Karpas-422 (cell line): ENCODE results near the gene PBX1. TPM values are rescaled to one million over a fixed set of nuclear protein-coding genes. Genes with fewer than 3 reads are reported as not detected.

ENCODE experiments used
- DNase-seq: peaks from one replicate; pipeline ENCODE4 v3.0.0-alpha.2; 2015
- H2AFZ ChIP-seq: fragments of 200-600 bp; sonication (generic); 2 replicates; pipeline ENCODE4 v1.6.1; 2014; ENCODE audit warnings: antibody characterized with exemption, low read length, mixed read lengths
- H3K27ac ChIP-seq: fragments of 200-600 bp; sonication (generic); 2 replicates; pipeline ENCODE4 v1.5.1; 2014; ENCODE audit warnings: mild to moderate bottlenecking, low read length, moderate library complexity
- H3K27me3 ChIP-seq: fragments of 200-600 bp; sonication (generic); 2 replicates; pipeline ENCODE4 v1.6.1; 2014; ENCODE audit warnings: low read length, mixed read lengths
- H3K36me3 ChIP-seq: fragments of 200-600 bp; sonication (generic); 2 replicates; pipeline ENCODE4 v1.6.1; 2014; ENCODE audit warnings: low read length, mixed read lengths; ENCODE audit not compliant: insufficient read depth
- H3K4me1 ChIP-seq: fragments of 200-600 bp; sonication (generic); 2 replicates; pipeline ENCODE4 v1.6.1; 2014; ENCODE audit warnings: mild to moderate bottlenecking, low read length, mixed read lengths
- H3K4me2 ChIP-seq: fragments of 200-600 bp; sonication (generic); 2 replicates; pipeline ENCODE4 v1.6.1; 2014; ENCODE audit warnings: low read length, low read depth, mild to moderate bottlenecking; ENCODE audit not compliant: poor library complexity, severe bottlenecking
- H3K4me3 ChIP-seq: fragments of 200-600 bp; sonication (generic); 2 replicates; pipeline ENCODE4 v1.5.1; 2014; ENCODE audit warnings: mild to moderate bottlenecking, antibody characterized with exemption, low read length, mixed read lengths
- H3K79me2 ChIP-seq: fragments of 200-600 bp; sonication (generic); 2 replicates; pipeline ENCODE4 v1.6.1; 2014; ENCODE audit warnings: mild to moderate bottlenecking, low read length, mixed read lengths
- H3K9ac ChIP-seq: fragments of 200-600 bp; sonication (generic); 2 replicates; pipeline ENCODE4 v1.6.0; 2014; ENCODE audit warnings: low read length
- H3K9me2 ChIP-seq: fragments of 200-600 bp; sonication (generic), shearing (Covaris generic); replicated peaks from 2 replicates; pipeline ENCODE4 v1.6.0; 2014; ENCODE audit warnings: mild to moderate bottlenecking, low read length, moderate library complexity; ENCODE audit not compliant: insufficient read depth
- H3K9me3 ChIP-seq: fragments of 300-700, 200-600 bp; sonication (generic); 2 replicates; pipeline ENCODE4 v1.6.1; 2014; ENCODE audit warnings: low read length, mixed read lengths
- H4K20me1 ChIP-seq: fragments of 200-600 bp; sonication (generic); 2 replicates; pipeline ENCODE4 v1.6.1; 2014; ENCODE audit warnings: mild to moderate bottlenecking, antibody characterized with exemption, low read length, low read depth; ENCODE audit not compliant: insufficient read depth
- total RNA-seq: library from RNA; depleted of rRNA; stranded (reverse); fragments of >200 nt; shearing (Covaris generic); gene quantifications from 2 replicates; pipeline ENCODE4 v1.2.3, GENCODE V29; 2014; ENCODE audit warnings: low replicate concordance

PBX1 gene
- total RNA-seq, 1 experiment from 2014 or later, result 0.41 TPM

DNA sequence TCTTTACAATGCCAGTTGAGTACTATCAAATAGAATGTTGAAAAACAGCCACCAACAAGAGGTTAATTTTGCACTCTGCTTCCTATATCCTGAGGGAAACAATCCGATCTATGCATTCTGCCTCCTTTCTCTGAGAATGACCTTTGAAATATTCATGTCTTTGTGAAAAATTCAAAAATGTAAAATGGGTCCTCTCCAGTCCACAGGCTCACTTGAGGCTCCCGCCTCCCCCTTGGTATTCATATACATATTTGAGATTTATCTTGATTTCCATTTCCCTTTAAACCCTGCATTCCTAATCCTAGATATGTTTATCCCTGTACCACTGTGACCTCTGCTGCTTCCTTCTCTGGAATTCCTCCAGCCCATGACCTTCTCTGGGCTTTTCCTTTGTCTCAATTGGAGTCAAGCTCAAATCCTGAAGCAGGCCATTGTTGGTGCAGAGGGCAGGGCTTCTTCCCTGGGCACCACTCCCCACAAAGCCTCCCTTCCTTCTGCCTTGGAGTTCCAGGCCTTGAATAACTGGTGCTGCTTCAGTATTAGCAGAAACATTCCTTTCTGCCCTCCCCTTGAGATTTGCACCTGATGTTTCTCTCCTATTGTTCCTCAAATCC, 296.8 kb downstream of the PBX1 start:
- DNase-seq, result no peak
- H3K4me3 ChIP-seq, result no peak overlapping the region

DNA sequence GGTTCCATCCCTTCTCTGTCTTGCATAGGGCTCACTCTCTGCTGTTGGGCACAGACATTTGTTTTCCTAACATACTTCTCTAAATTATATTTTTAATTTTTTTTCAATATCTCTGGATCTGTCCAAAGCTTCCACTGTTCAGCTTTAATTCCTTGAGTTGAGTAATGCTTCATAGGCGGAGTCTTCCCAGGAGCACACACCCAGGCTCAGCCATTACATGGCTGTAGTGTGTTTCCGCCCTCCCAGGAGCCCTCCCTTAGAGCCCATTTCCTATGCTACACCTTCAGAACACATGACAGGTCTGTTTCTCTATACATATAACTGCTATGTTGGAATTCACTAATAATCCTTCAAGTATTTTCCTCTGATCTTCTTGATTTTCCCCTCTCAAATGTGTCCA, 297.4 kb downstream of the PBX1 start:
- Histone ChIP-seq H3K9me2 (no peaks in the 10 kb centered on the region), H3K9ac (no peak overlapping the region), H3K4me3 (no peak overlapping the region), H4K20me1 (no peaks in the 10 kb centered on the region), H3K27ac (no peak overlapping the region), H3K4me2 (no peak overlapping the region), H3K9me3 (no peaks in the 10 kb centered on the region), H3K36me3 (no peaks in the 10 kb centered on the region), H3K4me1 (no peaks in the 10 kb centered on the region), H3K27me3 (no peaks in the 10 kb centered on the region), H3K79me2 (no peaks in the 10 kb centered on the region), H2AFZ (no peak overlapping the region)
- DNase-seq, result no peak

More for the DNA sequence above, 296.8 kb downstream of the PBX1 start:
- no peak overlapping the region for H2AFZ ChIP-seq
- no peaks in the 10 kb centered on the region for H3K4me1 ChIP-seq
- H3K27me3 ChIP-seq, result no peaks in the 10 kb centered on the region
- no peaks in the 10 kb centered on the region for H3K9me2 ChIP-seq
- no peaks in the 10 kb centered on the region for H3K79me2 ChIP-seq
- H4K20me1 ChIP-seq, result no peaks in the 10 kb centered on the region
- no peak overlapping the region for H3K9ac ChIP-seq
- H3K27ac ChIP-seq, result no peak overlapping the region
- H3K36me3 ChIP-seq, result no peaks in the 10 kb centered on the region
- no peak overlapping the region for H3K4me2 ChIP-seq
- no peaks in the 10 kb centered on the region for H3K9me3 ChIP-seq

DNA sequence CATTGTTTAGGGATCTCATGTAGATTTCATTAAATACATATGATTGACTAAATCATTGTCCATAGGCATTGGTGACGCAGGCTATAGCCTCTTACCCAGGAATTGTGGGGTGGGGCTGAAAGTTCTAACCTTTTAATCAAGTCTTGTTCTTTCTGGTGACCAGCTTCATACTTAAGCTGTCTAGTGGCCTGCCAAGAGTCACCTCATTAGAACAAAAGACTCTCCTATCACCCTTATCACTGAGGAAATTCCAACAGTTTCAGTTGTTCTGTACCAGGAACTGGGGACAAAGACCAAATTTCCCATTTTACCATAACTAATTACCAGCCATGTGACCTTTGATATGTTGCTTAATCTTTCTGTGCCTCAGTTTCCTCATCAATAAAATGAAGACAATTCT, 298.5 kb downstream of the PBX1 start:
- Histone ChIP-seq H3K36me3 (no peaks in the 10 kb centered on the region), H4K20me1 (no peaks in the 10 kb centered on the region), H3K4me3 (no peak overlapping the region)

DNA sequence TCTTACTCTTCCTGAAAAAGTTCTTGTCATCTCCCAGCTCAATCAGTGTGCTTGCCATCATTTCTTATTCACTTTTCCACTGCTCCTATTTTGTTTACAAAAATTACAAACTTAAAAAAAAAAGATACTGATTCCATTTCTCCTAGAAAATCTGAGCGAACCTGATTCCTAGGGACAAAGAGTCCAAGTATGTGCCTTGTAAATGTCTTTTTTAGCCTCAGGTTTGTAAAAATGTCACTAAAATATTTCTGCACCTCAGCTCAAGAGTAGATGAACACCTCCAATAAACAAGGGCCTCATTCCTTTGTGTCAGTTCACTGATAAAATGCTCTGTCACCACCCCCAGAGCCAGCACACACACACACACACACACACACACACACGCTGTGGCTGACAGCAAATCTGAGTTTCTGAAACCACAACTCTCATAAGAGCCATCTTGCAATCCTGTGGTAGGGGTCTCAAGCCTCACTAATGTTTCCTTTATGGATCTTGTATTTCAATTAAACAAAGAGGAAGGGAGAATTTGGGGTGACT, 299.2 kb downstream of the PBX1 start:
- Histone ChIP-seq H3K4me1 (no peaks in the 10 kb centered on the region), H4K20me1 (no peaks in the 10 kb centered on the region), H3K9ac (no peak overlapping the region), H3K4me2 (no peak overlapping the region), H3K9me3 (no peaks in the 10 kb centered on the region), H3K27ac (no peak overlapping the region), H3K27me3 (no peaks in the 10 kb centered on the region), H3K79me2 (no peaks in the 10 kb centered on the region), H3K9me2 (no peaks in the 10 kb centered on the region), H3K36me3 (no peaks in the 10 kb centered on the region), H2AFZ (no peak overlapping the region), H3K4me3 (no peak overlapping the region)
- DNase-seq, result no peak

More for the DNA sequence above, 298.5 kb downstream of the PBX1 start:
- Histone ChIP-seq H3K27me3 (no peaks in the 10 kb centered on the region), H3K9ac (no peak overlapping the region), H3K9me2 (no peaks in the 10 kb centered on the region), H3K79me2 (no peaks in the 10 kb centered on the region), H3K4me1 (no peaks in the 10 kb centered on the region), H2AFZ (no peak overlapping the region), H3K27ac (no peak overlapping the region), H3K4me2 (no peak overlapping the region), H3K9me3 (no peaks in the 10 kb centered on the region)
- DNase-seq, result no peak

DNA sequence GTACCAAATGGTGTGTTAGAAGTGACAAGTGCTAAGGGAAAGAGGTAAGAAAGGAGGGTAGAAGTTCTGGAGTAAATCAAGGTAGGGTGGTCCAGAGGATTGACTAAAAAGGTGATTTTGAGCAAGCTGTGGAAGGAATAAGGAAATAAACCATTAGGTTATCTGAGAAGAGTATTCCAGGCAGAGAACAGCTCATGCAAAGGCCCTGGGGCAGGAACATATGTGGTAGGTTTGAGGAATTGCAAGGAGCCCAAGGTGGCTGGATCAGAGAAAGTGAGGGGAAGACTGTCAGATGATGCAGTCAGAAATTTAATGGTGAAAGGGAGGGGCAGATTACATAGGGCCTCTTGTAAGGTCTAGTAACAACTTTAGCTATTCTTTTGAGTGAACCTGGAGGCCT, 302.6 kb downstream of the PBX1 start:
- Histone ChIP-seq H3K79me2 (no peaks in the 10 kb centered on the region), H4K20me1 (no peaks in the 10 kb centered on the region), H3K9ac (no peak overlapping the region), H3K4me1 (no peaks in the 10 kb centered on the region), H3K9me2 (no peaks in the 10 kb centered on the region), H2AFZ (no peak overlapping the region), H3K36me3 (no peaks in the 10 kb centered on the region), H3K4me3 (no peak overlapping the region), H3K9me3 (no peaks in the 10 kb centered on the region), H3K27ac (no peak overlapping the region), H3K27me3 (no peaks in the 10 kb centered on the region), H3K4me2 (no peak overlapping the region)
- DNase-seq, result no peak

DNA sequence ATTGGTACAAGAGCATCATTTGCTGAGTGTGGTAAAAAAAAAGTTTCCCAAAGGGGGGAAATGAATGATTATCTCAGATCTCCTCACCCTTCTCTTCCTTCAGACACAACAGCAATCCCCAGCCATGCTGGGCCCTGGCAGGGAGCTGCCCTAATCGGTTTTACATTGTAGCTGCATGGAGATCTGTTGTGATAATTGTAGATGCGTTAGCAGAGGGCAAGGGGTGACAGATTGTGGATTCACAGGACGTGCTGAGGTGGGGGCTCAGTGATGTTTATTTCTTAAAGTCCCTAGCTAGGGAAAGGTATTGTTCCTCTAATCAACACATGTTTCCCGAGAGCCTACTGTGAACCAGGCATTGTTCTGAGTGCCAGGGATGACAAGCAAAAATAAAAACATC, 304.1 kb downstream of the PBX1 start:
- no peak overlapping the region for H3K4me2 ChIP-seq
- H3K79me2 ChIP-seq, result no peaks in the 10 kb centered on the region
- H3K9me3 ChIP-seq, result no peaks in the 10 kb centered on the region
- no peak overlapping the region for H3K27ac ChIP-seq
- H2AFZ ChIP-seq, result no peak overlapping the region
- no peaks in the 10 kb centered on the region for H3K9me2 ChIP-seq
- no peaks in the 10 kb centered on the region for H3K4me1 ChIP-seq
- no peaks in the 10 kb centered on the region for H4K20me1 ChIP-seq
- H3K4me3 ChIP-seq, result no peak overlapping the region
- no peak overlapping the region for H3K9ac ChIP-seq
- no peaks in the 10 kb centered on the region for H3K36me3 ChIP-seq
- H3K27me3 ChIP-seq, result no peaks in the 10 kb centered on the region
- no peak for DNase-seq

DNA sequence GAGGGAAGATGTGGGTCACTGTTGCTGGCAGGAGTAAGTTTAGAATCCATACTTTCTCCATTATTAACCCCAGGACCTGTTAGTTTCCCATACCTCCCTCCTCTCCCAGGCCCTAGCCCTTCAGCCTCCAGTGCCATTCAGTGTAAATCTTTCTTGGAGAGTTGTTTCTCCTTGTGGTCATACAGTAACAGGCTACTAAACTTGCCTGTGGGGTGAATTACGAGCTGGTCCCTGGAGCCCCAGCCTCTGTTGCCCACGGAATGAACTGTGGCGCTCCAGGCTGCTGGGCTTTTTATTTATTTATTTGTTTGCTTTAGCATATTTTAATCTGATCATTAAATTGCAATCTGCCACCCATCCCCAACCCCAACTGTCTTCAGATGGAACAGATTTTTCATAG, 305.2 kb downstream of the PBX1 start:
- H3K9ac ChIP-seq, result no peak overlapping the region
- H4K20me1 ChIP-seq, result no peaks in the 10 kb centered on the region
- no peaks in the 10 kb centered on the region for H3K9me2 ChIP-seq
- no peaks in the 10 kb centered on the region for H3K79me2 ChIP-seq
- no peak overlapping the region for H3K4me2 ChIP-seq
- H3K27me3 ChIP-seq, result no peaks in the 10 kb centered on the region
- no peaks in the 10 kb centered on the region for H3K9me3 ChIP-seq
- H3K4me3 ChIP-seq, result no peak overlapping the region
- H3K36me3 ChIP-seq, result no peaks in the 10 kb centered on the region
- H2AFZ ChIP-seq, result no peak overlapping the region
- no peaks in the 10 kb centered on the region for H3K4me1 ChIP-seq
- no peak overlapping the region for H3K27ac ChIP-seq
- no peak for DNase-seq

DNA sequence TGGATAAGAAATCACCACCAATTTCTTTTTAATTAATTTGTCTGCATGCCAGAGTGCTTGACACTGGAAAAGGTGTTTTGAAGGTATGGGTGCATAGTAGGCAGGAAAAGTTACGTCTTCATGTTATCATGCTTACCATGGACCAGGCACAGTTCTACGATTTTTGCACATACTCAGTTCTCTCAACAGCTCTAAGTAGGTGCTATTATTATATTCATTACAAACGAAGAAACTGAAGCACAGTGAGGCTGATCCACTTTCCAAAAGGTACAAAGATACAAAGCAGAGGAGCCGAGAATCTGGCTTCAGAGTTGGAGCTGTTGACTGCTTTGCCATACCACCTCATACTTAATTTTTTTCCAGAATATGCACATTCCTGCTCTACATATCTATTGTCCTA, 306.4 kb downstream of the PBX1 start:
- H3K4me1 ChIP-seq, result no peaks in the 10 kb centered on the region
- no peaks in the 10 kb centered on the region for H3K27me3 ChIP-seq
- no peak overlapping the region for H2AFZ ChIP-seq
- DNase-seq, result peak; percentile 21
- no peak overlapping the region for H3K9ac ChIP-seq
- H3K79me2 ChIP-seq, result no peaks in the 10 kb centered on the region
- no peaks in the 10 kb centered on the region for H3K9me2 ChIP-seq
- H3K4me2 ChIP-seq, result no peak overlapping the region
- no peaks in the 10 kb centered on the region for H3K36me3 ChIP-seq
- H3K9me3 ChIP-seq, result no peaks in the 10 kb centered on the region
- H4K20me1 ChIP-seq, result no peaks in the 10 kb centered on the region
- no peak overlapping the region for H3K4me3 ChIP-seq
- H3K27ac ChIP-seq, result no peak overlapping the region
